Stimulated activated CD4-positive, alpha-beta T cell treated with anti-CD3 and anti-CD28 coated beads, TNF-alpha, amount 100 ng/mL, for 4 hours (primary cell): ENCODE measurements around the gene IPO11.
"Not testable (repeated sequence)": the region's sequence is repeated elsewhere in the genome, so short reads cannot be mapped to it uniquely, and the experiment has no call there.

ENCODE experiments used
- DNase-seq, 3 experiments: peaks; one replicate each; pipeline ENCODE4 v3.0.0-alpha.2; 2020; ENCODE audit warnings: low read depth in 3 of 3

The IPO11 gene

DNA sequence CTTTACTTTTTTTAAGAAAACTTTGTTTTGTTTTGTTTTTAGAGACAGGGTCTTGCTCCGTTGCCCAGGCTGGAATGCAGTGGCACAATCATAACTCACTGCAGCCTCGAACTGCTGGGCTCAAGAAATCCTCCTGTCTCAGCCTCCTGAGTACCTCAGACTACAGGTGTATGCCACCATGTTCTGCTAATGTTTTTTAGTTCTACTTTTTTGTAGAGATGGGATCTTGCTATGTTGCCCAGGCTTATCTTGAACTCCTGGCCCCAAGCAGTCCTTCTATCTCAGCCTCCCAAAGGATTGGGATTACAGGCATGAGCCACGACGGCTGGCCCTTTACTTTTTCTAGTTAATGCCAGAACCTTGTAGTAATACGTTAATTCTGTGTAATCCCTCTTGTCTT is 36.0 kb downstream of the IPO11 start:
- no peak for DNase-seq

DNA sequence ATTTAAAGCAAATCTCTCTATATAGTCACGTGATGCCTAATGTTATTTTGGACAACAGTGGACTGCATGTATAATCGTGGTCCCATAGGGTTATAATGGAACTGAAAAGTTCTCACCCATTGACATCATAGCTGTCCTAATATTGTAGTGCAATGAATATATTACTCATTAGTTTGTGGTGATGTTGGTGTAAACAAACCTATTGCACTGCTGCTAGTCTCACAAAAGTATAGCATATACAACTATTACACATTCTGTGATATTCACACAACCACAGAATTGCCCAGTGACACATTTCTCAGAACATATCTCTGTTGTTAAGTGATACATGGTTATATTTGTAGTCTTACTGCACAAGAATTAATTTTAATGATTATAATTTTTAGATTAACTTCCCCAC is 37.7 kb downstream of the IPO11 start:
- DNase-seq: no peak

GRCh38 chr5:62457071-62457470 is 44.5 kb downstream of the IPO11 start:
- no peak for DNase-seq

DNA sequence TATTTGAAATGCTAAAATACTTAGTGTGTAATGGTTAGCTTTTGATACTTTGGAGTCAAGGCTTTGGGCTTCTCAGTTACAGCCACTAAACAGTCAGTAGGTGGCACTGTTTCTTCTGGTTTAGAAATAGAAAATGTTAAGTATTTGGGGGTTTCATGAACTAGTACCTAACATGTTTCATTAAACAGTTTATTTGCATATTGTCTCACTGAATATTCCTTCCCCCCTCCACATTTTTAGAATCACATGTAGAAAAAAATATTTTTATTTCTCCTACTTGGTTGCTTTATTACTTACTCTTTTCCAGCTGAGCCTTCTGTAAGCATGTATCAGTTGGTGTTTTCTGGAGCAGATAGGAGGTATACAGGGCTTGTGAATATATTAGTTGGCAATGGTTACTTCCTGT is 48.0 kb downstream of the IPO11 start:
- no peak for DNase-seq

DNA sequence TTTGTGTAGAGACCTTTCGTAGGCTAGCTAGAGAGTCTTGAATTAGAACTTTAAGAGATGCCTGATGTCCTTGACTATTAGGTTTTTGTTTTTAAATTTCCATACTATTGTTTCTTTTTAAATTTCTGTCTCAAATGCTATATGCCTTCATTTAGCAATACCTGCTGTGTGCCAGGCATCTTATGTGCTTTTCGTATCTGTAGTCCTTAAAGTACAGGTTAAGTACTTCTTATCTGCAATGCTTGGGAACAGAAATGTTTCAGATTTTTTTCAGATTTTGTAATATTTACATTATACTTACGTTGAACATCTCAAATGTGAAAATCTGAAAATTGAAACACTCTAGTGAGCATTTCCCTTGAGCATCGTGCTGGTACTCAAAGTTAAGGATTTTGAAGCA is 49.0 kb downstream of the IPO11 start:
- DNase-seq: no peak

GRCh38 chr5:62465985-62466925 is 53.7 kb downstream of the IPO11 start:
- DNase-seq: no peak

- no peak for DNase-seq
These were observed 60.6 kb downstream of the IPO11 start for GRCh38 chr5:62473209-62473608.

DNA sequence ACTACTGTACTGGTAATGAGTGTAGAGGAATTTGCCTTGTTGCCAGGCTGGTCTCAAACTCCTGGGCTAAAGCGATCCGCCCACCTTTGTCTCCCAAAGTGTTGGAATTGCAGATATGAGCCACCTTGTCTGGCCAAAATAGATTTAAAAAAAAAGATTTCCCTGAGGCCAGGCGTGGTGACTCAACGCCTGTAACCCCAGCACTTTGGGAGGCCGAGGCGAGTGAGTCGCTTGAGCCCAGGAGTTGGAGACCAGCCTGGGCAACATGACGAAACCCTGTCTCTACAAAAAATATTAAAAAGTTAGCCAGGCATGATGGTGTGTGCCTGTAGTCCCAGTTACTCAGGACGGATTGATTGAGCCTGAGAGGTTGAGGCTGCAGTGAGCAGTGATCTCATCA is 62.5 kb downstream of the IPO11 start:
- DNase-seq: no peak

GRCh38 chr5:62477801-62478200 is 65.2 kb downstream of the IPO11 start:
- no peak for DNase-seq

- no peak for DNase-seq
These were observed 71.0 kb downstream of the IPO11 start for GRCh38 chr5:62483556-62483955.

- DNase-seq: no peak
These were observed 74.1 kb downstream of the IPO11 start for GRCh38 chr5:62486672-62487071.

DNA sequence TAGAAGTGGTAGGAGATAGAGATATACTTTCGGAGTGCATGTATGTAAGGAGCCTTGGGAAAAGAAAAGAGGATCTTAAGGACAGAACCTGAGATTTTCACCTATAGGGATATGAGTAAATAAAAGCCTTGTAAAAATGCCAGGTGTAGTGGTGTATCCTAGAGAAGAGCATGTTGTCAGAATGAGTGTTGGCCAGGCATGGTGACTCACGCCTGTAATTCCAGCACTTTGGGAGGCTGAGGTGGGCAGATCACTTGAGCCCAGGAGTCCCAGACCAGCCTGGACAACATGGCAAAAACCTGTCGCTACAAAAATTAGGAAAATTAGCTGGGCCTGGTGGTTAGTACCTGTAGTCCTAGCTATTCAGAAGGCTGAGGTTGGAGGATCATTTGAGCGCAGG is 76.0 kb downstream of the IPO11 start:
- DNase-seq: no peak

DNA sequence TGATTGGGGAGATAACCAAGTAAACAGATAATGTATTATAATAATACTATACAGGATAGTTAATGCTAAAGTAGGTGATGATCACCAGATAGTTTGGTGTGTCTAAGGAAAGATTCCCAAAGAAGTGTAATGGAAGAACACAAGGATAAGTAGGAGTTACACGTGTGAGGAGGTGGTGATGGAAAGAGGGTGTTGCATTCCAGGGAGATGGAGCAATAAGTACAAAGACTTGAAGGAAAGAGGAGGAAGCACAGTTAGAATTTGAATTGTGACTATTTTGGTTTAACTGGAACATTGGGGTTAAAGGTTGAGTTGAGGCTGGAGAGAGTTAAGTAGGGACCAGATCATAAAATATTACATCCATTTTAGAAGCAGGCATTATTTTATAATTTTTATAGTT is 76.9 kb downstream of the IPO11 start:
- no peak for DNase-seq

GRCh38 chr5:62494772-62495171 is 82.2 kb downstream of the IPO11 start:
- DNase-seq: no peak

DNA sequence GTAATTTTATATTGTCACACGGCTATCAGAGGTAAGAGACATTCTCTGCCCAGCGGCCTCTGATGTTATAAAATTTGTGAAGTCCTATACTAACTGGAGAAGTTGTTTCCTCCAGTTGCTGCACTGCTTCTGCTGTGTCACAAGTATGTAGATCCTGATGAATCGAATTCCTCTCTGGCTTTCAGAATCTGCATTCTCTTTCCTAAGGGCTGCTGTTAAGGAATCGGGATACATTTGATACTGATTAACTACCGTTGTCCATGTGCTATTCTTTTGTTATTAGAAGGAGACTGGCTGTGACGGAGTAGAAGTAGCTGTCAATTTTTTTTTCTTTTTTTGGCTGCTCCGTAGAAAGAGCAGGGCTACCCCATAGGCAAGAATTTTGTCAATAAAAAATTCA is 84.3 kb downstream of the IPO11 start:
- DNase-seq: no peak

DNA sequence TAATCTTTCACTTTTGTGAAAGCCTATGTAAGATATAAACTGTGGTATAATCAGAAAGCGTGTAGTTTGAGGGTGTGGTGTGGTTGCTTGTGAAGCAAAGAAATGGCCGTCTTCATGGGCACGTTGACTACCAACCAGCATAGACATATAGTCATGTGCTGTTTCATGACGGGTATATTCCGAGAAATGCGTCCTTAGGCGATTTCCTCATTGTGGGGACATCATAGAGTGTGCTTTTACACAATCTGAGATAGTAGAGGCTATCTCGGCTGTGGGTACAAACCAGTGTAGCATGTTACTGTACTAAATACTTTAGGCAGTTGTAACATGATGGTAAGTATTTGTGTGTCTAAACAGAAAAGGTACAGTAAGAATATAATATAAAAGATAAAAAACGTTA is 86.4 kb downstream of the IPO11 start:
- no peak for DNase-seq

DNA sequence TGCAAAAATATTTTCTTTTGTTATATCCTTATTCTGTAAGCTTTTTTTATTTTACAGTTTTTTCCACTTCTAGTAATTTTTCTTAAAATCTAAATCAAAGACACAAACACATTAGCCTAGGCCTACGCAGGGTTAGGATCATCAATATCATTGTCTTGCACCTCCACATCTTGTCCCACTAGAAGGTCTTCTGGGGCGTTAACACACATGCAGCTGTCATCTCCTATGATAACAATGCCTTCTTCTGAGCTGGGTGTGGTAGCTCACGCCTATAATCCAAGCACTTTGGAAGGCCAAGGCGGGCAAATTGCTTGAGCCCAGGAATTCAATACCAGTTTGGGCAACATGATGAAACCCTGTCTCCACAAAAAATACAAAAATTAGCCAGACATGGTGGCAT is 87.2 kb downstream of the IPO11 start:
- DNase-seq: no peak

DNA sequence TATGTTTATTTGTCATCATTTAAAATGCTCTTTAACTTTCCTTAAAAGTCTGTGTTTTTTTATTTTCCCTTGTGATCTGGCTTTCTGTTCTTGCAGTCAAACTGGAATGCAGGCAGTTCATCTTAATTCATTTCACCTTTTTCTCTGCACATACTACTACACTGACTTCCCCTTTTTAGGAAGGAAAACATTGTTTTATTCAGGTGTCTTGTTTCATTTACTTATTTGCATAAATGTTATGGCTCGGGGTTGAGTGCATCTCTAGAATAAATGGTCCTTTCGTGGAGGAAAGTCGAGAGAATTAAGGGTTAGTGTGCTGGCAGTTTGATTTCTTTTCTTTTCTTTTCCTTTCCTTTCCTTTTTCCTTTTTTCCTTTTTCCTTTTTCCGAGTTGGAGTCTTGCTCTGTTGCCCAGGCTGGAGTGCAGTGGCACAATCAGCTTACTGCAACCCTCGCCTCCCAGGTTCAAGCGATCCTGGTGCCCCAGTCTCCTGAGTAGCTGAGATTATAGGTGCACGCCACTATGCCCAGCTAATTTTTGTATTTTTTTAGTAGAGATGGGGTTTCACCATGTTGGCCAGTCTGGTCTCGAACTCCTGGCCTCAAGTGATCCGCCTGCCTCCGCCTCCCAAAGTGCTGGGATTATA is 90.0 kb downstream of the IPO11 start:
- no peak for DNase-seq

- no peak for DNase-seq
These were observed 91.6 kb downstream of the IPO11 start for GRCh38 chr5:62504129-62504528.

DNA sequence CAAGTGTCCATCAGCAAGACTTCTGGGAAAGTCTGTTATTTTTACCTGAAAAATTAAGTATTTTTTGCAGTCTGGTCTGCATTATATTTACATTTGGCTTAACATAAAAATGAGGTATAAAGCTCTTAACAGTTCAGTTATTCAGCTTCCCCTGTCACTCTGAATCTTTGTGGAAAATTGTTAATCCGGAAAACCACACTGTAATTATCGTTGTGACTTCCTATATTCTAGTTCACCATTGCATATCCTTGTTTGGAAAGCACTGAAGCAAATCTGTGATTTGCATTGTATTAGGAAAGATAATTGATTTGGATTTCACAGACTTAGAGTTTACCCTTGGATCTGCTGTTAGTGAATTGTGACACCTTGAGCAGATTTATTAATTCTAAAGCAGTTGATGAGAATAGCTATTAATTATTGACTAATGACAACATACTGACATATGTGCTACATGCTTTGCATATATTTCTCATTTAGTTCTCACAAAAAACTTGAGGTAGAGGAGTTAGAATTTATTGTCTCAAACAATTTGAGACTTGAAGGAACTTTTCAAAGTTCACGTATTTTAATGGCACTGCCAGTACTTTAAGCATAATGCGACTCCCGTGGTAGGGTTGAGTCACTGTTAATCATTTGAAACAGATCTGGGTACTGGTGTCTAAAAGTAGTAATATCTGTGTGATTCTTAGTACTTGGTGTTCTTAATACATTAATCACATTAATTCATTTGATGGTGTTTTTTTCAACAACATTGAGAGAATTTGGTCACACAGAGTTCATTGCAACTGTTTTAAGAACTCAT is 94.3 kb downstream of the IPO11 start:
- DNase-seq: no peak

DNA sequence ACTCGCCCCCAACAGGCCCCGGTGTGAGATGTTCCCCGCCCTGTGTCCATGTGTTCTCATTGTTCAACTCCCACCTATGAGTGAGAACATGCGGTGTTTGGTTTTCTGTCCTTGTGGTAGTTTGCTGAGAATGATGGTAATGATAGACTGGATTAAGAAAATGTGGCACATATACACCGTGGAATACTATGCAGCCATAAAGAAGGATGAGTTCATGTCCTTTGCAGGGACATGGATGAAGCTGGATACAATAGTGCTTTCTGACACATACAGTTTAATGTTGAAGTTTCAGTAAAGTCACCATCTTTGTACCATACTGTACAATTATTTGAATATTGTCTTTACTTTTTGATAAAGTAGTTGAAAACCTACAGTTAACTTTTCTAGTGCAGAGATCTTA is 96.2 kb downstream of the IPO11 start:
- not testable (repeated sequence) for DNase-seq

- no peak for DNase-seq
These were observed 97.2 kb downstream of the IPO11 start for GRCh38 chr5:62509806-62510205.
